GM12878 (cell line): ENCODE results near the gene CDR2. TPM values are rescaled to one million over a fixed set of nuclear protein-coding genes. Genes with fewer than 3 reads are reported as not detected.

ENCODE experiments used
- ATAC-seq: fragments of 200-7000 bp; cut with Tn5 transposase; 3 replicates; pipeline ENCODE4 v1.9.1; 2020; ENCODE audit warnings: mild to moderate bottlenecking, moderate library complexity
- BruUV-seq: library from RNA; stranded (reverse); fragments of 400-500 nt; replicated peaks from 2 replicates; lab custom pipeline; 2021; lab: Mats Ljungman, UMichigan
- CTCF ChIA-PET: fragments of 300-600 bp; sonication (Branson Sonifier 250); formaldehyde crosslinking; extraction: SDS; loops from one replicate; lab custom pipeline; 2021; ENCODE audit warnings: inconsistent platforms; lab: Yijun Ruan, JAX
- POLR2A ChIA-PET: fragments of 350-600 bp; formaldehyde crosslinking; extraction: SDS; loops from one replicate; lab custom pipeline; 2021; ENCODE audit warnings: inconsistent platforms; lab: Charles Lee
- RAD21 ChIA-PET: fragments of 300-600 bp; sonication (Branson Sonifier 250); formaldehyde crosslinking; loops from one replicate; lab custom pipeline; 2023; ENCODE audit warnings: antibody characterized with exemption; ENCODE audit not compliant: unreplicated experiment; lab: Charles Lee
- SMC1A ChIA-PET: fragments of 300-600 bp; sonication (Branson Sonifier 250); formaldehyde crosslinking; loops from one replicate; lab custom pipeline; 2023; ENCODE audit not compliant: unreplicated experiment, uncharacterized antibody; lab: Charles Lee
- DNase-seq: peaks from one replicate; pipeline ENCODE4 v3.0.0-alpha.2; 2011; ENCODE audit warnings: low read depth, low spot score
- FAIRE-seq: peaks from 3 replicates; lab custom pipeline; 2011; peaks lifted over from hg19 to GRCh38; lab: Jason Lieb, UNC
- H2AFZ ChIP-seq: 2 replicates; pipeline ENCODE4 v1.6.0; 2011; ENCODE audit warnings: low read depth, low read length, control low read depth; ENCODE audit not compliant: control insufficient read depth
- H3K27ac ChIP-seq: 2 replicates; pipeline ENCODE4 v1.5.1; 2011; ENCODE audit warnings: control low read depth; ENCODE audit not compliant: control insufficient read depth, insufficient read depth
- H3K27me3 ChIP-seq, 2 experiments: replicated peaks in 1 of 2; 2 replicates each; pipeline versions ENCODE4 v1.6.0 to v1.6.1; 2011; ENCODE audit warnings: low read length in 1 of 2; ENCODE audit not compliant: control insufficient read depth in 2 of 2, insufficient read depth in 2 of 2
- H3K36me3 ChIP-seq, 2 experiments: 2 replicates each; pipeline ENCODE4 v1.5.1; 2011; ENCODE audit warnings: low read length in 1 of 2; ENCODE audit not compliant: control insufficient read depth in 2 of 2, insufficient read depth in 2 of 2
- H3K4me1 ChIP-seq: 2 replicates; pipeline ENCODE4 v1.6.1; 2011; ENCODE audit warnings: mild to moderate bottlenecking, low read length, moderate library complexity, mixed read lengths; ENCODE audit not compliant: control insufficient read depth, insufficient read depth
- H3K4me2 ChIP-seq: 2 replicates; pipeline ENCODE4 v1.6.0; 2011; ENCODE audit warnings: control low read depth; ENCODE audit not compliant: control insufficient read depth, insufficient read depth
- H3K4me3 ChIP-seq: fragments of 200-600 bp; sonication (generic); 2 replicates; pipeline ENCODE4 v1.5.1; 2016
- H3K79me2 ChIP-seq: 2 replicates; pipeline ENCODE4 v1.6.0; 2011; ENCODE audit warnings: low read length; ENCODE audit not compliant: control insufficient read depth, insufficient read depth
- H3K9ac ChIP-seq: 2 replicates; pipeline ENCODE4 v1.8.0; 2011; ENCODE audit warnings: low read length, control low read depth, mixed read lengths; ENCODE audit not compliant: control insufficient read depth, insufficient read depth
- H3K9me3 ChIP-seq: replicated peaks from 3 replicates; pipeline ENCODE4 v1.5.1; 2011; ENCODE audit warnings: mild to moderate bottlenecking, low read length; ENCODE audit not compliant: control insufficient read depth, insufficient read depth
- H4K20me1 ChIP-seq: 2 replicates; pipeline ENCODE4 v1.6.0; 2011; ENCODE audit not compliant: control insufficient read depth, insufficient read depth
- BACH1 ChIP-seq: fragments of 450-650 bp; IDR thresholded peaks from 2 replicates; pipeline ENCODE4 v1.6.1; 2017; ENCODE audit warnings: mild to moderate bottlenecking, borderline replicate concordance
- HDAC2 ChIP-seq: fragments of 200-600 bp; sonication (generic); IDR thresholded peaks from 2 replicates; pipeline ENCODE4 v1.6.1; 2017
- HDAC6 ChIP-seq: fragments of 200-600 bp; sonication (generic); IDR thresholded peaks from one replicate; pipeline ENCODE4 v1.8.0; 2017; ENCODE audit warnings: antibody characterized with exemption; ENCODE audit not compliant: unreplicated experiment
- MXI1 ChIP-seq: fragments of 150-350 bp; IDR thresholded peaks from 2 replicates; pipeline ENCODE4 v1.6.1; 2011; ENCODE audit warnings: low read depth, mild to moderate bottlenecking, inconsistent platforms, low read length, improper control_type of control experiment
- NR2C1 ChIP-seq: fragments of 450-650 bp; IDR thresholded peaks from 2 replicates; pipeline ENCODE4 v1.6.1; 2017; ENCODE audit warnings: antibody characterized with exemption, mild to moderate bottlenecking, moderate library complexity
- NR2C2 ChIP-seq: IDR thresholded peaks from 2 replicates; pipeline ENCODE4 v1.6.1; 2011; ENCODE audit warnings: borderline replicate concordance, low read depth; ENCODE audit not compliant: control insufficient read depth, insufficient read length
- NRF1 ChIP-seq: conservative IDR thresholded peaks from 2 replicates; pipeline ENCODE4 v1.6.1; 2011; ENCODE audit warnings: mild to moderate bottlenecking, low read depth, low read length, improper control_type of control experiment
- RB1 ChIP-seq: fragments of 450-650 bp; formaldehyde crosslinking; IDR thresholded peaks from 2 replicates; pipeline ENCODE4 v1.6.1; 2017; ENCODE audit warnings: mild to moderate bottlenecking, borderline replicate concordance
- SUPT20H ChIP-seq: IDR thresholded peaks from 2 replicates; pipeline ENCODE4 v1.6.1; 2011; ENCODE audit warnings: low read depth, mild to moderate bottlenecking, low read length, moderate library complexity, borderline replicate concordance; ENCODE audit not compliant: control insufficient read depth
- ZNF384 ChIP-seq: IDR thresholded peaks from 2 replicates; pipeline ENCODE4 v1.6.1; 2012; ENCODE audit warnings: low read depth, mild to moderate bottlenecking, low read length, improper control_type of control experiment, borderline replicate concordance
- ZNF622 ChIP-seq: fragments of 450-650 bp; IDR thresholded peaks from 2 replicates; pipeline ENCODE4 v1.6.1; 2017; ENCODE audit warnings: mild to moderate bottlenecking, inconsistent platforms
- WGBS: methylation state at CpG from one replicate; pipeline ENCODE4 v1.1.6; 2016; ENCODE audit warnings: low lambda C conversion rate; ENCODE audit not compliant: insufficient replicate concordance, insufficient coverage; ENCODE audit errors: missing lambda C conversion rate; 5-methylcytosine and 5-hydroxymethylcytosine counted together
- in situ Hi-C: fragments of 300-500 bp; cut with MboI; formaldehyde crosslinking; loops from 9 replicates; pipeline ENCODE4 v1.14.3; 2018; ENCODE audit warnings: mixed read lengths
- intact Hi-C: fragments of 100-400 bp; cut with micrococcal nuclease; formaldehyde crosslinking; loops from one replicate; pipeline ENCODE4 v1.14.2; 2022; ENCODE audit not compliant: unreplicated experiment
- polyA plus RNA-seq, 11 experiments: library from polyadenylated mRNA; depleted of rRNA in 4 of 11; unstranded in 6 of 11; stranded (reverse) in 5 of 11; fragments of >200 nt; fragmentation: Nextera tagmentation in 4 of 11; fragmentation: Illumina TruSeq in 1 of 11; extraction: Ambion mirVana in 4 of 11; extraction: Trizol in 1 of 11; gene quantifications; 1 replicate in 1 of 11; 2 replicates in 10 of 11; pipeline versions ENCODE4 v1.2.1 to v1.2.3, GENCODE V29; 2011 to 2016; ENCODE audit warnings: inconsistent platforms in 2 of 11, missing spikeins in 2 of 11, low read depth in 1 of 11
- total RNA-seq, 4 experiments: library from RNA; depleted of rRNA in 3 of 4; stranded (reverse); fragments of >200 nt in 3 of 4; fragmentation: Illumina TruSeq in 1 of 4; extraction: Trizol in 1 of 4; gene quantifications; 2 replicates each; pipeline versions ENCODE4 v1.2.1 to v1.2.3, GENCODE V29; 2013 to 2021
- TF ChIP-seq, protein P1 (sequence below): IDR thresholded peaks from 2 replicates; pipeline ENCODE4 v1.6.1; 2011; ENCODE audit warnings: borderline replicate concordance, low read depth, mild to moderate bottlenecking, moderate library complexity, mixed read lengths, low read length; ENCODE audit not compliant: insufficient read depth; ENCODE audit errors: extremely low read length

CDR2 gene
- total and polyA plus RNA-seq, 10 of the 15 experiments (the other 5 are each of a cell fraction or from before 2014, with no cell fraction given): 4.8 to 24.3 (median 19.2) TPM

DNA sequence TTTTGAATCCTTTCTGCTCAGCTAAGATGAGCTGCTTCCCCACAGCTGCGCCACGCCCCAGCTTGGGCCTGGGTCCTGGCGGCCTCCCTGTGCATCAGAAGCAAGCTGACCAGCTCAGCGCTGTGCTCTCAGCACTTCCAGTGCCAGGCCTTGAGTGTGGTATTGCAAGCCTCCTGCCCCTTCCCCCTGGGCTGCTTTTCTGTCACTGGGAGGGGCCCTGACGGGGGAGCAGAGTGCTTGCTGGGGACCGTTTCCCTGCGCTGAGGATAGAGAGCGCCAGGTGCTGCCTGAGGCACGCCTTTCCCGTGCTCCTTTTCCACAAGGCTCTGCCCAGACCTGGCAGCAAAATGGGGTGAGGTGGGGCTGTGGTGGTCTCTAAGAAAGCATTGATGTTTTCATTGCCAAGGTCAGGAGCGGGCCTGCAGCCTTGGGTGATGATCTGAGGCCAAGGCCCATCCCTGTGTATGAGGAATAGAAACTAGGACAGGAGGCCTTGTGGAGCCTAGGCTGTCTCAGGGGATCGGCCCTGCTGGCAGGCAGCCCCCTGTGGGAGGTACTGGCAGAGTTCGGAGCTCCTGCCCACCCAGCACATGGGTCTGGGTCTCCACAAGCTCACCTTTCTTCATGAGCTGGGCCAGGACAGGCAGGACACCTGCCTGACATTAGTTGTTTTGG, 47.5 kb downstream of the CDR2 start:
- no peaks in the 10 kb centered on the region for H3K27me3 ChIP-seq
- H3K4me3 ChIP-seq: no peak overlapping the region
- SMC1A ChIA-PET: interaction anchor here (0.6 kb wide), 1 partner anchor 28 kb away, joined by 3 read pairs; no protein-coding TSS in a partner anchor
- CTCF ChIA-PET: interaction anchor here (1.2 to 1.5 kb wide), 2 partner anchors 11 to 27 kb away, joined by 3 read pairs; no protein-coding TSS in a partner anchor
- no peaks in the 10 kb centered on the region for H3K9me3 ChIP-seq
- H3K79me2 ChIP-seq: no peaks in the 10 kb centered on the region
- H3K27ac ChIP-seq: no peak overlapping the region
- BruUV-seq: no TSS peak
- RAD21 ChIA-PET: no interaction called here
- in situ Hi-C loops (loop anchor here (10.0 kb wide), 4 partner anchors 348 to 1172 kb away; partner anchors contain the start of genes DNAH3 and LDAF1), intact Hi-C loops (no loop called here)
- H2AFZ ChIP-seq: no peak overlapping the region
- no peak overlapping the region for H3K4me2 ChIP-seq
- FAIRE-seq (no peak), DNase-seq (no peak), ATAC-seq (no peak)
- no peaks in the 10 kb centered on the region for H3K4me1 ChIP-seq
- TF ChIP-seq ZNF622 (no peak), HDAC6 (no peak), SUPT20H (no peak), NR2C2 (no peak), HDAC2 (no peak), NRF1 (no peak), BACH1 (no peak), RB1 (no peak), MXI1 (no peak), NR2C1 (no peak), ZNF384 (no peak)
- TF ChIP-seq, protein P1, sequence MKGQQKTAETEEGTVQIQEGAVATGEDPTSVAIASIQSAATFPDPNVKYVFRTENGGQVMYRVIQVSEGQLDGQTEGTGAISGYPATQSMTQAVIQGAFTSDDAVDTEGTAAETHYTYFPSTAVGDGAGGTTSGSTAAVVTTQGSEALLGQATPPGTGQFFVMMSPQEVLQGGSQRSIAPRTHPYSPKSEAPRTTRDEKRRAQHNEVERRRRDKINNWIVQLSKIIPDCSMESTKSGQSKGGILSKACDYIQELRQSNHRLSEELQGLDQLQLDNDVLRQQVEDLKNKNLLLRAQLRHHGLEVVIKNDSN: no peak
- peaks cover 16 to 43% of the 10 kb centered on the region in 2 experiments for H3K36me3 ChIP-seq
- 97% methylated on average over 13 of the region's 13 CpGs for WGBS
- H4K20me1 ChIP-seq: no peaks in the 10 kb centered on the region
- POLR2A ChIA-PET: no interaction called here
- no peak overlapping the region for H3K9ac ChIP-seq
